Muscle of back (tissue), 11 donors: ENCODE measurements around the gene DNAJC7. TPM values are rescaled to one million over a fixed set of nuclear protein-coding genes. Genes with fewer than 3 reads are reported as not detected.
A peak's percentile ranks its signal among the peaks of the same experiment; 100 is the strongest.
"Not testable (repeated sequence)": the region's sequence is repeated elsewhere in the genome, so short reads cannot be mapped to it uniquely, and the experiment has no call there.

Experiments used
- DNase-seq, 3 donors: peaks; one replicate each; pipeline versions ENCODE4 v3.0.0 to v3.0.0-alpha.2; 2013
- polyA plus RNA-seq, 10 donors: library from polyadenylated mRNA; unstranded; fragments of 120-200 nt; gene quantifications; one replicate each; pipeline ENCODE4 v1.2.1, GENCODE V29; 2013; ENCODE audit not compliant: insufficient read length in 10 of 10

DNAJC7 gene
- polyA plus RNA-seq, 10 donors = 79.1 to 109 (median 91.0) TPM

DNA sequence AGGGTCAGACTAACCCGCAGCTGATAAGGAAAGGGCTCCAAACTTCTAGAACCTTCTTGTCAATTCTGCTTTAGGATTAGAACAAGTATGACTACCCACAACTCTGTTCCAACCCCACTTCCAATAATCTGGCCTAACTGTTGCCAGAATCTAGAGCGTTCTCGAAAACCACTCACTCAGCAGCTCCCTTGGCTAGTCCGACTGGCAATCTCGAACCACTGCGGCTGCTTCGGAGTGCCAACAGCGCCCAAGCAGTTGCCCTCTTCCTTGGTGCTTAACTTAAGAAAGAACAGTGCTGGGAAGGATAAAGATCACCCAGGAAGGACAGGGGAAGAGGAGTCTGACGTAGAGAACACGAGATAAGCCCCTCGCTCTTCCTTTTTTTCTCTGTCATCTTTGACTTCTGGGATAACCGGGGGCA, 818 bp downstream of the DNAJC7 start:
- DNase-seq = no peak

DNA sequence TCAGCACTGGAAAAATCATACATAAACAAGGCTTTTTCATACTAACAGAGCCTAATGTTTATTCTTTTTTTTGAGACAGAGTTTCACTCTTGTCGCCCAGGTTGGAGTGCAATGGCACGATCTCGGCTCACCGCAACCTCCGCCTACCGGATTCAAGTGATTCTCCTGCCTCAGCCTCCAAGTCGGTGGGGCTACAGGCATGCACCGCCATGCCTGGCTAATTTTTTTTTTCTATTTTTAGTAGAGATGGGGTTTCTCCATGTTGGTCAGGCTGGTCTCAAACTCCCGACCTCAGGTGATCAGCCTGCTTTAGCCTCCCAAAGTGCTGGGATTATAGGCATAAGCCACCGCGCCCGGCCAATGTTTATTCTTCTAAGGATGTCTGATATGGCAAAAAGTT, 3.5 kb downstream of the DNAJC7 start:
- DNase-seq = not testable (repeated sequence)

DNA sequence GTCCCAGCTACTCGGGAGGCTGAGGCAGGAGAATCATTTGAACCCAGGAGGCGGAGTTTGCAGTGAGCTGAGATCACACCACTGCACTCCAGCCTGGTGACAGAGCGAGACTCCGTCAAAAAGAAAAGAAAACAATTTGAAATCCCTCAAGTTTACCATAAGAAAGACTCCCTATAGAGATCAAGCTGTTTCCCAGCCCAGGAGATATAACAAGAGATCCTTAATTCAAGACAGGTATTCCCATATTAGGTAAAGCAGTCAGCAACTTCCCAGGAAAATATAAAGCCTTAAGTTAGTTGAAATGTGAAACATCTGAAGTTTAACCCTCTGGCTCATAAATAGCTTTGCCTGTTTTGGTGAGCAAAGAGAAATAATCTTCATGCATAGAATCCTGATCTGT, 4.9 kb downstream of the DNAJC7 start:
- DNase-seq = not testable (repeated sequence)

DNA sequence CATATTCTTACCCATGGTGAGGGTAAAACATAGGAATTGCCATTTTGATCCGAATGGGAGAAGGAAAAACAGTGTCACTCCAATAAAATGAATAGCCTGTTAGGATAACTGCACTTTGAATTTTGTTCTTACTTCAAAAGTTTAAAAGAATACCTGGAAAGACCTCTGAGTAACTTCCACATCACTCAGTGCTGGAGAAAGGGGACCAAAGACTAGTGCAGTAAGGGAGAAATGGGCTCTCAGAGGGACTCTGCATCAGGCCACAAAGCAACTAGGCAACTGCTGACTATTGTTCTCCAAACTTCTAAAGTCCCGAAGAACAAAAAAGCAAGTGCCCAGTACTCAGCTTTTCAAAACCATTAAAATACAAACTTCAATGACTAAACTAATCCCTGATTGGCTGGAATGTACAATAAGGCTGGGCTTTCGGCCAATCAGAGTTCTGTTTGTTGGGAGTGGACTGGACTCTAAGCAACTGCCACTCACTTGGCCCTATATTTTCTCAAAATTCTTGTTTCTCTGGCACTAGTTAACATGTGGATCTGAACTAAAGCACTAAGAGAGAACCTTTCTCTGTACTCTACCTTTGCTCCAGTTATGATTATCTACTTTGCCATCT, 6.2 kb downstream of the DNAJC7 start:
- DNase-seq = no peak

DNA sequence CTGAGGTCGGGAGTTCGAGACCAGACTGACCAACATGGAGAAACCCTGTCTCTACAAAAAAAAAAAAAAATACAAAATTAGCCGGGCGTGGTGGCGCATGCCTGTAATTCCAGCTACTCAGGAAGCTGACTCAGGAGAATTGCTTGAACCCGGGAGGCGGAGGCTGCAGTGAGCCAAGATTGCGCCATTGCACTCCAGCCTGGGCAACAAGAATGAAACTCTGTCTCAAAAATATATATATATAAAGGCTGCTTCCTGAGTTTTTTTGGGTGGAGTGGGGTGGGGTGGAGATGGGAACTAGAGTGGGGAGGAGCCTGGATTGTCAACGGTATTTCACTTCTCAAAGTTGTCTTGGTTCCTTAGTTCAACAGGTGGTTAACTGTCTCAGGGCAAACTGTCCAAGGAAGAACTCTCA, 7.0 kb downstream of the DNAJC7 start:
- not testable (repeated sequence) for DNase-seq

DNA sequence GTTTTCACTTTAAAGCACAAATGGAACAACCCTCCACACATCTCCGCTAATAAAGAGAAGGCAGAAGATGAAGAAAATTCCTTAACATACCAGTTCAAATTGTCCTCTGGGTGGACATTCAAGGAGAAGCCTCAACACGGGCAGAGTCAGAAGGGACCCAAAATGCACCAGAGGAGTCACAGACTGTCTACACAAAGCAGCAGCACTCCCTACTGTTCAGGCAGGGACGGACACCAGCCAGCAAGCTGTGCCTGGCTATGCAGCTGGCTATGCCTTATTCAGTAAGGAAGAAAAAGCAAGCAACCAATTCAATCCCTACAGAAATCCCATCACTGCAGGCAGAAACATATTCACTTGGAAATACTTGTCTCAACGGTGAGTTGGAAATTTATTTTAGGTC, 8.1 kb downstream of the DNAJC7 start:
- DNase-seq = no peak

DNA sequence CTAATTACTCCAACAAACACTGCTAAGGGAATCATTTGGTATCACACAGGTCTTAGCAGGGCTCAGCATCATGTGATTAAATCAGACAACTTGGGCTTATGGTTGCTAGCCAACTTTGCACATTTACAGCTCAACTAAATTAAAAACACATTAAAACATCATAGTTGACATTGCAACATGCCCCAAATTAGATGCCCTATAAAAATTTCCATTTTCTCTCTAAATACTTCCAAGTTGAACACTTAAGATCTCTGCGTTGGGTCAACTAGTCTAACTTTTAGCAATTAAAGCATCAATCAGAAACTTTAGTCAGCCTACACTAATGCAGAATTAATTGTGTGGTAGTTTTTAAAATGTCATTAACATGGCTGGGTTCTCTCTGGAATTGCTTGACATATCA, 12.1 kb downstream of the DNAJC7 start:
- no peak for DNase-seq

DNA sequence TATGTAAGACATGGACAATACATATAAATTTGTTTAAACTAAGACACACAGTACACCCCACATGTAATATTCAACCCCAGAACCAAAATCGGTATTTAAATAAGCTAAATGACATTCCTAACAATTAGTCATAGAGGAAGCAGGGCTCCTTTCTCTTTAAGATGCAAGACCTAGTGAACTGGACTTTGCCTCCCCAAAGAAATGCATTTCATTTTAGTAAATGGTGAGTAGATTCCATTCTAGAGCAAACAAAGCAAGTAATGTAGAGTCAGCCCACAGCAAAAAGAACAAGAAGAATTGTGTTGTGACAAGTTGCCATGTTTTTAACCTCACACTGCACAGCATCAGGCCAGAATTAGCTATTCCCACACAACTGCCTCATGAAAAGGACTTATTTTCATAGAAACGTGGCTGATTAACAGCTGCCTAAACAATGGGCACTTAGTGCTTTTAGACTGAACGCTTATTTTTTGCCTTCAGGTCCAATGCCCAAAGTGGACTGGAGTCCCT, 14.4 kb downstream of the DNAJC7 start:
- DNase-seq = no peak

DNA sequence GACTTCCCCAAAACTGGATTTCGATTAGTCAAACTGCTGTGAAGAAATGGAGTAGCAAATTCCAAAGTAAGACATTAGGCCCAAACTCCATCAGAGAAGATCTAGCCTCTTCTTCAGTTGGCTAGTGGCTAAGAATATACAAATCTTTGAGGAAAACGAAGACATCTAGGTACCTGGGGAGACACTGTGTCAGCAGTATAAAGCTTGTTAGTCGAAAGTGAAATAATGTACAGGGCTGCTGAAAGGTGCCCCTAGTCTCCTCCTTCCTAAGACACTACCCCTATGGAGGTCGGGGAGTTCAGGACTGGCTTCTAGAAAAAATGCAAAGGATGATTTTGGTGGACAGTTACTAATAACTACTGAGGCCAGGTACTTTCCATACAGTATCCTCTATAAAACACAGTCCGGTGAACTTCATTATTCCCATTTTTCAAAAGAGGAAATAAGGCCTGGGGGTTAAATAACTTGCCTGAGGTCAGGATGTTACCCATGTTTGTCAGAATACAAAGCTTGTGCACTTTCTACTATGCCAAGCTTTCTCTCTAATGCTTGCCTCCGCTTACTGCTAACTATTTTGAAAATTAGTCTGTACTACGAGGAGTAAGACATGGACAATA, 15.0 kb downstream of the DNAJC7 start:
- DNase-seq = no peak

DNA sequence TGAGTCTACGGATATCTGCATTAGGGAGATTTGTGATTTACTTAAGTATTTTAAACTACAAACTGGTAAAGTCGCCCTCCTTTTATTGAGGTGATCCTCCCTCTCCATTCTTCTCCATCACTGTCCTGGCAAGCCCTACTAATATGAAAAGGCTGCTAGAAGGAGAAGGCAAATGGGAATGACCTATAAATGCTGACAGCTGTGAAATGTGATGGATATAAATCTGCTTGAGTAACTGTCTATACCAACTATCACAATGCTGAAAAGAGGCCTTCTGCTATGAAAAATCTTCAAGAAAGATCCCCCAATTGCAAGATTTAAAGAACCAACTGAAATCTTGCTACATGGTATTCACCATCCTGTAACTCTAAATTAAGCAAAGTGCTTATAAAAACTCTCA, 15.5 kb downstream of the DNAJC7 start:
- DNase-seq = no peak

DNA sequence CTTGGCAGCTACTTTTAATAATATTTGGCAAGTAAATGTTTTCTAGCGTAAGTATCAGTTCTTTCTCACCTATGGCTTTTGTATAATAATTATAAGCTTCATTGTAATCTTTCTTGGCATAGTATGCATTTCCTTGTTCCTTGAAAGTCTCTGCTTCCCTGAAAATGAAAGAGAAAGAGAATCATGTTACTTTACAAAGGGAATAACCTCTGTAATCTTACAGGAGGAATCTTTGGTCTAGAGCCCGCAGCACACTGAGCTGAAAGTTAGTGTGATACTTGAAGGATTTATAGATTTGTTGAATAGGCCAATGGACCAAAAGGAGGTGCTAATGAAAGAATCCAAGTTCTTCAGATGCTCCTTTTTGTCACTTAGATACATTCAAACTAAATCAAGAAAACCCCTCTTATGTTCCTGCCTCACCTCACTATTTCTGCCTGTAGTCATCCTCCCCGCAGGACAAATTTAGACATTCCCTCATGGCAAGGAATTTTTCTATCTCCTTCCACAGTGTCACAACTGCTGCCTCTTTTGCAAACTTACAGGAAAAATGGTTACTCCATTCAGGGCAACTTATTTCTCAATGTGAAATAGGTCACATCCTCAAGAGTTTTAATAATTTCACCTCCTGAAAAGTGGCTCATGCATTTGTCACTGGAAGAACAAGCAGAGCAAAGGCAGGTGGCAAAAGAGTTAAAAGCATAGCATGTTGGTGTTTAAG, 16.7 kb downstream of the DNAJC7 start:
- no peak for DNase-seq

DNA sequence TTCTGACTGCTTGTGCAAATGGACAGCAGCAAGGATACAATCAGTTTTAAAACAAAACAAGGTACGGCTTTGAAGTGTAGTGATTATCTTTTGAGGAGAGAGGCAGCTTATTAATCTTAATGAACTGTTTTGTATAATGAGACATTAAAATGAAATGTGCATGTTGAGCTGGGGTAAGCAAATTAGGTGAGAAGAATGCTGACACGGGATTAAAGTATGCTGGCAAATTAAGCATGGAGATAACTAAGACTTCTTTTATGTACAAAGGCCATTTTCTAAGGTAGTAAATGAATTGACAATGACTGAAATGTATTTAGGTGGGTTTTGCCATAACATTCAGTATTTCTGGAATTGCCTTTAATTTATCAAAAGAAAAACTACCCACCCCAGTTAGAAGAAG, 18.7 kb downstream of the DNAJC7 start:
- no peak for DNase-seq

DNA sequence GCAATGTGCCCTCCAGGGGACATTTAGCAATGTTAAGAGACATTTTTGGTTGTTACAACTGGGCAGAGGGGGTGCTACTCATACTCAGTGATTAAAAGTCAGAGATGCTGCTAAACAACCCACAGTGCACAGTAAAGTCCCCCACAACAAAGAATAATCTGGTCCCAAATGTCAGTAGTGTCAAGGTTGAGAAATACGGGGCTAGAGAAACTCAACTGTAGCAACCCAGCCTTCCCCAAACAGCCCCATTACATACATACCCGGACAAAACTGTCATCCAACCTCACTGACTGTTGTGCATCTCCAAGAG, 20.4 kb downstream of the DNAJC7 start:
- no peak for DNase-seq

DNA sequence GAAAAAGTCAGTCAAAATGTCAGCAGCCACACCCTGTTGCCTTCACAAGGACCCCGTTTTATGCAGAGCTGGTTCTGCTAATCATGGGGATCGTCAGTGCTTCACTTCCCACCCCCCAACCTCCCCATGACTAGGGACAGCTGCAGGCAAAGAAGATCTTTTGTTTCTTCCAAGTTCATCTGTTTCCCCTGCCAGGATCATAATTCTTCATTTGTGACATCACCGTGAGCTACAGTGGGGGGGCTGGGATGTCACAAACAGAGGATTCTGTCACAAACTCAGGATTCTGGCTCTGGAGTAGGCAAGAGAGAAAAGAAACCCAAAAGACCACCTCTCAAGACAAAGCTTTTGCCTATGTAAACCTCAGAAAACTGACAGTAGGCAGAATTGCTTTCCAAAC, 24.7 kb downstream of the DNAJC7 start:
- DNase-seq = peak; percentile 28 to 56 (median 33)

DNA sequence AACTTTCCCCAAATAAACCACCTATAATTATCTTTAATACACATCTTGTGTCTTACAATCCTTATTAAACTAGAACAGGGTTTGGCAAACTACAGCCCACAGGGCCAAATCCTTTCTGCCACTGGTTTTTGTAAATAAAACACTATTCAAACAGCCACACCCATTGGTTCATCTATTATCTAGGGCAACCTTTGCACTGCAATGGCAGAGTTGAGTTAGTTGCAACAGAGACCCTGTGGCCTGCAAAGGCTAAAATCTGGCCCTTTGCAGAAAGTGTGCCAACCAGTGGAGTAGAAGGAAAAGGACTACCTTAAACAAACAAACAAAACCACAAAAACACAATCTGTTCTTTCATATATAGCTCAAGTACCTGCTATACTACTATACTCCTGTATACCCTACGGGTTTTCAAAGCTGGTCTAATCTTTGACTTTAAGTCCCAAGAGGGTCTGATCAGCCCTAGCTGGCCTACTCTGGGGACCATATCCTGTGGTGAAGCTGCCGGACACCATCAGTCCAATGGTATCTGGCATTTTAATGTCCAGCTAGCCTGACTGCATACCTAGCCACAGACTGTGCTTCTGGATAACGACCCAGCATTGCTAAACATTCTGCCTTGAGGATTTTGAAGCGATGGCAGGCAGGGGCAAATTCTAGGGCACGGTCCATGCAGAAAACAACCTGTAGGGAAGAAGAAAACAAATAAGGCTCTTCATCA, 27.4 kb downstream of the DNAJC7 start:
- DNase-seq = no peak

DNA sequence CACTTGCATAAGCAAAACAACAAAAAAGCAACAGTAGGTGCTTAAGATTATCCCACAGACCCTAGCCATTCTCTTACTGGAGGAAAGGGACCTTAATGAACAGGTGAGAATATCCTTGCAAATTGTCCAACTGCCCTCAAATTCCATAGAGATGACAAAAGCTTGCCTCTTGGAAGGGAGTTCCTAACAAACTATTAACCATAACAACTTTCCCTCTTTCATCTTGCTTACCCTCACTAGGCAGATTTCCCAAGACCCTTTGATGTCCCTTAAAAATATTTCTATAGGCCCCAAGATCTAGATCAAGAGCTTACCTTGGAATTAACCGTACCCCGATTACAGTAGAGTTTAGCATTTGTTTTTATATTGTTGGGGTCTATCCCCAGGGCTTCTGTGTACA, 28.8 kb downstream of the DNAJC7 start:
- no peak for DNase-seq

DNA sequence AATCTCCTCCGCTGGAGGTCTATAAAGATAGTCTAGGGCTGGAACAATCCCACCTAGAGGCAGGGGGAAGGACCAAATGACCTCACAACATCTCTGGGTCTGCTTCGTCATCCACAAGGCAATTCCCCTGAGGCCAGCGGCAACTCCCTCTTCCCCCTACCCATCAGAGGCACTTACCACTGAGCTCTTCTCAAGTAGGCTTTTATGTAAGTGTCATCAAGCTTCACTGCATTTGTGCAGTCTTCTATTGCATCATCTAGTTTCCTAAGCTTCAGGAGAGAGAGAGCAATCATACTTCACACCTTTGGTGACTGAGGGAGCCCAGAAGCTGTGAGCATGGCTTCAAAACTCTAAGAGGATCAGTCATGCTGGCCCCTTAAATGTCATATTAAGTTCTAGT, 29.6 kb downstream of the DNAJC7 start:
- DNase-seq = no peak

DNA sequence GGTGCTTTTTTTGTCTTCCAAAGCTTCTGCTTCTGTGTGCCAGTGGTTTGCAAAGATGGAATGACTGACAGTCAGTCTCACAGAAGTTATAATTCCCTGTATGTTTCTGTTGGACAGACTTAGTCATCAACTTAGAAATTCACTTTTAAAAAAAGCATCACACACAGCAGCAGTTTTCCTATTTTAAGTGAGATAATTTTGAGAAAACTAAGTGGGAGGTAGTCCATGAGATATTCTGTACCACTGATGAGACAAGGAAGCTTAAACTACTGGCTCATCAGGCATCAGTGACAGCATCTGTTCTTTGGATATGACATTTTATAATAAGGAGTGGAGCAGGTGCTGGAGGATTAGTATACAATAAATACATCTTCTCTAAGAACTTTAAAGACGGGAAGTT, 30.6 kb downstream of the DNAJC7 start:
- DNase-seq = no peak

DNA sequence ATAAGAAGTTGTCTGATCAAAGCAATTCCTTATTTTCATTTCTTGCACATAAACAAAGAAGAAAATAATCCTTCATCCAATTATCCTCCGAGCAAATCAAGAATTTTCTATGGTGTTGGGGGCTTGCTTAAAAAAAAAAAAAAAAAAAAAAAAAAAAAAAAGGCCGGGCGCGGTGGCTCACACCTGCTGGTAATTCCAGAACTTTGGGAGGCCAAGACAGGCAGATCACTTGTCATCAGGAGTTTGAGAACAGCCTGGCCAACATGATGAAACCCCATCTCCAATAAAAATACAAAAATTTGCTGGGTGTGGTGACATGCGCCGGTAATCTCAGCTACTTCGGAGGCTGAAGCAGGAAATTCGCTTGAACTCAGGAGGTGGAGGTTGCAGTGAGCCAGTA, 31.3 kb downstream of the DNAJC7 start:
- no peak for DNase-seq

DNA sequence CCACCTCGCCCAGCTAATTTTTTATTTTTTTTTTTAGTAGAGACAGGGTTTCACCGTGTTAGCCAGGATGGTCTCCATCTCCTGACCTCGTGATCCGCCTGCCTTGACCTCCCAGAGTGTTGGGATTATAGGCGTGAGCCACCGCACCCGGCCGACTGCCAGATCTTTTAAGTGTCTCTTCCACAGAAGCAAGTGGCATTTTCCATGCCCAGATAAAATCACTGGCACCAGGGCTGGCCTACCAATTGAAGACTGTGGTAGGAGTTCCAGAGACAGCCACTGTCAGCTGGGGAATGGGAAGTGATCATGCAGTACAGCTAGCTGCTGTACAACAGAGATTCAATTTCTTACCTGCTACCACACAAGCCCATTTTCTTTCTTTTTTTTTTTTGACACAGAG, 32.8 kb downstream of the DNAJC7 start:
- DNase-seq = no peak

DNA sequence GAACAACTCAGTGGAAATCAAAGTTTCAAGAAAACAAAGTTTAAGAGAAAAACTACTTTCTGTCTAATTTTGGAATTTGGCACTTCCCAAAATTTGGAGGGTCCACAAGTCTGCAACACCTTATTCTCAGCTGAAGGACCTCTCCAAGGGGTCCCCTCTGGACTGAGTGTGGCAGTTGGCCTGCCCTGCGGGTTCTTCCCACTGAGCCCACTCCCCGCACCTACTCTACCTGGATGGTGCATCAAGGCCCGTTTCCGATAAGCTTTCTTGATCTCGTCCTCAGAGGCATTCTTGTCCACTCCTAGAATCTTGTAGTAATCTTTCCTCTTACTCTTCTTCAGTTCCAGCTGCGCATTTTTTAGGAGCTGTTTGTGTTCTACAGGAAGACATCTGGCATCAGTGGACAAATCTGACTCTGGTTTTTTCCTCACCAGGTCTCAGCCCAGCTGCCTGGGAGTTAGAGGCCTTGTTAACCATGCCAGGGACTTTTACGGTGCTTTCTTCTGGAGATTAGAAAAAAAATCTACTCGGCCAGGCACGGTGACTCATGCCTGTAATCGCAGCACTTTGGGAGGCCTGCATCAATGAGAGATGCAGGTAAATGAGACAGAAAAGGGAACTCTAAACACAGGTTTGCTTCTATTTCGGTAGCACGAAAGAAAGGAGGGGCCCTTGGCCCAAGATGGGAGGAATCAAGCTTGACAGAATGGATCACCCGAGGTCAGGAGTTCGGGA, 35.0 kb downstream of the DNAJC7 start:
- no peak for DNase-seq

DNA sequence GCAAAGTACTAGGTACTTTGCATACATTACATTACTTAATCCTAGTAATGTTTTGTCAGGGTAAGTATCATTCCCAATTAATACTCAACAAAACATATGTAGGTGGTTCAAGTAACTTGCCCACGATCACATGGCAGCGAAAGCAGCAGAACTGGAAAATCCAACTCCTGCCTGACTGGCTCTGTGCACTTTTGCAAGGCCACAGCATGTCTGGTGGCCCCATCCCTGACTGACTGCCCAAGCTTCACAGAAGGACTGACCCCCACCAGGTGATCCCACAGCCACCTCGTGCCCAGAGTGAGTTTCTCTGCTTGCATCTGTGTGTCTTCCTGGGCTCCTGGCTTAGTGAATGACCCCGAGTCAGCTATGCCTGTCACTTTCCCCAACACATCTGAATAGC, 39.2 kb downstream of the DNAJC7 start:
- no peak for DNase-seq
